ENCODE data around the gene CYP2D6. TPM values are rescaled to one million over a fixed set of nuclear protein-coding genes. Genes with fewer than 3 reads are reported as not detected.
"Not testable (repeated sequence)": the region's sequence is repeated elsewhere in the genome, so short reads cannot be mapped to it uniquely, and the experiment has no call there.

The CYP2D6 gene
- total RNA-seq (2021; ENCODE audit: unreplicated experiment) (2.7 TPM), Bru-seq, nascent RNA (percentile 42 among the genes with signal in this experiment), BruChase-seq, experiment 1, labeled RNA remaining after a 2-hour chase (percentile 39 among the genes with signal in this experiment), BruChase-seq, experiment 2, labeled RNA remaining after a 6-hour chase (percentile 52 among the genes with signal in this experiment)
- 2.8 TPM for polyA plus RNA-seq (2012; ENCODE audit: insufficient read length)
- long read RNA-seq, partial matches to known transcripts = 1 of 2 reads
- long read RNA-seq, other reads (novel, unspliced or antisense) = 1 of 2 reads

- ATAC-seq, POLR2A ChIA-PET: not testable (repeated sequence)
Measured at GRCh38 chr22:42130639-42131431, at the start of gene CYP2D6. TSS of gene CYP2D6 (minus strand) at chr22:42130810. CDS start at chr22:42130791, 19 bp downstream.

GRCh38 chr22:42179616-42180015, 49.0 kb upstream of the CYP2D6 start:
- ChIA-PET CTCF (no interaction called here), POLR2A (no interaction called here)
- Histone ChIP-seq H3K36me3 (ENCODE audit: control insufficient read depth, insufficient read depth, low read length) (no peaks in the 10 kb centered on the region; the same call in 1 of the 2 replicates), H3K9me3 (ENCODE audit: control insufficient read depth, insufficient read depth, low read depth, low read length) (no peaks in the 10 kb centered on the region), H3K4me3 (ENCODE audit: low read depth in 2 of 2, low read length in 2 of 2) (no peak overlapping the region), H3K27ac (ENCODE audit: low read length) (no peak overlapping the region), H3K4me1 (ENCODE audit: control insufficient read depth, insufficient read depth, low read length) (no peaks in the 10 kb centered on the region), H3K27me3 (ENCODE audit: control insufficient read depth, insufficient read depth, low read length) (no peaks in the 10 kb centered on the region)
- in situ Hi-C loops (cut with HindIII; ENCODE audit: low pct_unique_long_range_greater_than_20kb, low sequenced_read_pairs) = no loop called here
- no peak for ATAC-seq
- intact Hi-C loops (cut with micrococcal nuclease; ENCODE audit: unreplicated experiment) = loop anchor here (5.0 to 10.0 kb wide), 2 partner anchors 85 to 258 kb away; no protein-coding TSS in a partner anchor
- TF ChIP-seq REST (IDR thresholded peaks at IDR 0.05; ENCODE audit: insufficient read depth in 1 of 2, low read depth in 2 of 2, low read length in 1 of 2) (no peak), POLR2AphosphoS5 (IDR thresholded peaks at IDR 0.05; ENCODE audit: low read depth, low read length) (no peak), SIN3A (IDR thresholded peaks at IDR 0.05; ENCODE audit: borderline replicate concordance, insufficient read depth, low read depth, low read length) (no peak), CTCF (IDR thresholded peaks at IDR 0.05) (no peak), TCF7L2 (IDR thresholded peaks at IDR 0.05; ENCODE audit: low read depth, low read length) (no peak)
- BruUV-seq (replicated peaks) = no TSS peak
- no peak for DNase-seq (ENCODE audit: low read depth, low spot score)

More at GRCh38 chr22:42130639-42131431, at the start of gene CYP2D6:
- in situ Hi-C loops (cut with HindIII; ENCODE audit: low pct_unique_long_range_greater_than_20kb, low sequenced_read_pairs); H3K36me3 ChIP-seq (ENCODE audit: control insufficient read depth, insufficient read depth, low read length); H3K4me1 ChIP-seq (ENCODE audit: control insufficient read depth, insufficient read depth, low read length); CTCF ChIA-PET; DNase-seq (ENCODE audit: low read depth, low spot score); H3K27ac ChIP-seq (ENCODE audit: low read length); intact Hi-C loops (cut with micrococcal nuclease; ENCODE audit: unreplicated experiment); H3K27me3 ChIP-seq (ENCODE audit: control insufficient read depth, insufficient read depth, low read length); BruUV-seq (replicated peaks); H3K9me3 ChIP-seq (ENCODE audit: control insufficient read depth, insufficient read depth, low read depth, low read length); H3K4me3 ChIP-seq (ENCODE audit: low read depth in 2 of 2, low read length in 2 of 2): not testable (repeated sequence)
